ENCODE measurements around the gene MAPKAPK3.
A peak's percentile ranks its signal among the peaks of the same experiment; 100 is the strongest.

DNA sequence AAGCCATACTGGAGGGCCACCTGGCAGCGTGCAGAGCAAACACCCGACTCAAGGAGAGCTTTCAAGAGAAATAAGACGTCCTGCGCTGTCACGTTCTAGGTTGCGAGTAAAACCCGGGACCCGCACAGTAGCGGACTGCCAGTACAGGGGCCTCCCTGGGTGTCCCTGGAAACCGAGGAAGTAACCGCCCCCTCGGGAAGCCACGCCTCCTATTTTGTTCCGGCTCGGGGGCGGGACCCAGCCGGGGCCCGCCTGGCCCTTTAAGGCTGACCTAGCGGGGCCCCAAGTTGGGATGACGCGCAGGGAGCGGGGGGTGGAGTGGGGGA is 218 bp upstream of the MAPKAPK3 start:
- TF ChIP-seq POLR2A (IDR thresholded peaks at IDR 0.05) = peak in 1 of 2 donors; percentile 67
- TF ChIP-seq, protein P1, sequence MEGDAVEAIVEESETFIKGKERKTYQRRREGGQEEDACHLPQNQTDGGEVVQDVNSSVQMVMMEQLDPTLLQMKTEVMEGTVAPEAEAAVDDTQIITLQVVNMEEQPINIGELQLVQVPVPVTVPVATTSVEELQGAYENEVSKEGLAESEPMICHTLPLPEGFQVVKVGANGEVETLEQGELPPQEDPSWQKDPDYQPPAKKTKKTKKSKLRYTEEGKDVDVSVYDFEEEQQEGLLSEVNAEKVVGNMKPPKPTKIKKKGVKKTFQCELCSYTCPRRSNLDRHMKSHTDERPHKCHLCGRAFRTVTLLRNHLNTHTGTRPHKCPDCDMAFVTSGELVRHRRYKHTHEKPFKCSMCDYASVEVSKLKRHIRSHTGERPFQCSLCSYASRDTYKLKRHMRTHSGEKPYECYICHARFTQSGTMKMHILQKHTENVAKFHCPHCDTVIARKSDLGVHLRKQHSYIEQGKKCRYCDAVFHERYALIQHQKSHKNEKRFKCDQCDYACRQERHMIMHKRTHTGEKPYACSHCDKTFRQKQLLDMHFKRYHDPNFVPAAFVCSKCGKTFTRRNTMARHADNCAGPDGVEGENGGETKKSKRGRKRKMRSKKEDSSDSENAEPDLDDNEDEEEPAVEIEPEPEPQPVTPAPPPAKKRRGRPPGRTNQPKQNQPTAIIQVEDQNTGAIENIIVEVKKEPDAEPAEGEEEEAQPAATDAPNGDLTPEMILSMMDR (IDR thresholded peaks at IDR 0.05 in 4 of 5, conservative IDR thresholded peaks at IDR 0.05 in 1 of 5) = no peak
